GM19043 (cell line): Measurements from ENCODE around the gene DNAJC13.

Experiments
- ATAC-seq: cut with Tn5 transposase; IDR thresholded peaks from one replicate; pipeline ENCODE4 v1.9.1; 2021; ENCODE audit warnings: low read depth; ENCODE audit not compliant: unreplicated experiment

Gene DNAJC13

DNA sequence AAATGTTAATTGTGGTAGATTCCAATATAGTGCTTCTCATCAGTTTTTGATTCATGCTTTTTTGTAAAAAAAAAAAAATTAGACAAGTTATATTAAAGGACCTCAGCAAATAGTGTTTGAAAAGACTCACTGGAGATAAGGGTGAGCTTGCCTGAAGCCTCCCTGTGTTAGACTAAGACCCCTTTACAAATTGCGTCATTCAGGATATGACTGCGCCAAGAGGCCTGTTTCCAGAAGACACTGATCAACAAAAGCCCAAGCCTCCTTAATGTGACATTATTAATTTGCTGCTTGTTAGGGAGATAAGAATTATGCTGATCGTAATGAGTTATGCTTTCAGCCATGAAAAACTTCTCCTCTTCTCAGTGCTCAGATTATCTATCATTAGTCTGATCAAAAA, 13.0 kb upstream of the DNAJC13 start:
- no peak for ATAC-seq

GRCh38 chr3:132405188-132405587, 12.1 kb upstream of the DNAJC13 start:
- no peak for ATAC-seq

DNA sequence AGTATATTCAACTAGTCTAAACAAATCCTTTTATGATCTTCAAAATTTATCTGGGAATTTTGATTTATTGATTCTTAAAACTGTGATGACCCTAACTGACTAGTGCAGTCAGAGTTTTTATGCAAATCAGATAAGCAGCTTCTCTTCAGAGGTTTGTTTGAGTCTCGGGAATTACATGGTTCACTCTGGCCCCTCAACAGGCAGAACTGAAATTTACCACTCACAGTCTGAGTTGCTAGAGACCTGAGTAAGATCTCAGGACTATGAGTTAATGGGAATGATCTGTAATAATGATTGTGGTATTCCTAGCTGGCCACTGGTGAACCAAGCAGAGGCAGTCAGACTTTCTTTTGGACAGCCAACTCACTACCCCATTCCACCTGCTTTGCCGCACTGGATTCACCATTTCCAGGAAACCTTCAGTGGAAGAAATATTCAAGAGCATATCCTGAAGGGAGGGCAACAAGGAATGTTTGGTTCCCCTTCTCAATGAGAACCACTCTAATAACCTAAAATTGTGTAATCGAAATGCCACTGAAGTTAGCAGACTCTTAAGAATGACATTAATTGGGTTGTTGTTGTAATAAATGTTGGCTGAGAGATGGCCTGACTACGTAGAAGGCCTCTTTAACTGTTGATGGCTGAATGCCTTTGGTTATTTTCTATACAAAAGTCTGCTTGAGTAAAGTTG, 11.5 kb upstream of the DNAJC13 start:
- no peak for ATAC-seq

DNA sequence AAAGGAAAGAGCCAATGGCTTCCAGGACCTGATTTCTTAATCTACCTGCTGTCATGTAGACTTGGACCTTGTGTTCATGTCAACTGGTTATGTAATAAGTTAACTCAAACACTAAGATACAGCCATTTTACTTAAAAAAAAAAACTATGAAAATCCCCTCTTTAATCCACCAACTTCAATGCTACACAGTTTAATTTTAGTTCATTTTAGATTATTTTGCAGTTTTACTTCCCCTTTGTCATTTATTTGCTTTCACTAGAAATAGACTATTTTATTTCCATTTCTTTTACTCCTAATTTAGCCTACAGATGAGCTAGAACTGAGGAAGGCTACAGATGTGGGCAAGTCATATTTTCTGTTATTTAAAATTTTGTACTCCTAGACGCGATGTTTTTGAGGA, 10.7 kb upstream of the DNAJC13 start:
- ATAC-seq, result no peak

DNA sequence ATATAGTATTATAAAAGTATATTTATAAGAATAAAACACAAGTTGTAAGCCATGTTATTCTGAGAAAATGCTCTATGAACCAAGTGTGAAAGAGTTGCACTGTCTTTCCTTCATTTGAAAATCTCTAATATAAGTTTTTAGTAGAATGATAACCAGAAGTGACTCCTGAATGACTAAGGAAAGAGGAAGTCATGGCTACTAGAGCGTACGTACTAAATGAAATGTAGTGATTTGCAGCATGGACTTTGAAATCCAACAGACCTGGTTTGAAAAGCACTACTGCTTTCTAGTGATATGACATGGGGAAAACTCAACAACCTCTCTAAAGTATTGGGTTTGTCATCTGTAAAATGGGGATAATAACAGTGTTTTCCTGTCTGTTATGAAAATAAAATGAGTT, 10.3 kb upstream of the DNAJC13 start:
- no peak for ATAC-seq

- ATAC-seq, result no peak
Measured at GRCh38 chr3:132414841-132415240, 2.5 kb upstream of the DNAJC13 start.

DNA sequence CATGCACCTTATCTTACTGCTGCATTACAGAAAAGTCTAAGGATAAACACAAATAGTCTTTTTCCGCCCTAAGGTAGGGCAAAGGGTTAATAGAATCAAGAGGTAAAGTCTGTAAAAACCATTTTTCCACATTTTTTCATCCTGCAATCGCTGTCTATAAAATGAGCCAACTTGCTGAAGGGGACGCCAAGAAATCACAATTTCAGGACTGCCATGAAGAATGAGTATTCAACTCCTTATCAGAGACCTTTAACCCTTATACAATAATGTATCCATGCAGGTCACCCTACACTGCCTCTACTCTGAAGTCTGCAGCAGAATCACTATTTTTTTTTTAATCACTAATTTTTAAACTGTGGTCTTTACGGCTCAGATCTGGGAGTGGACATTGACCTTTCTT, 1.1 kb upstream of the DNAJC13 start:
- ATAC-seq, result no peak

- ATAC-seq, result peak; percentile 40
Measured at GRCh38 chr3:132417695-132418411, 551 bp downstream of the DNAJC13 start.

GRCh38 chr3:132418916-132419315, 1.6 kb downstream of the DNAJC13 start:
- ATAC-seq, result no peak

DNA sequence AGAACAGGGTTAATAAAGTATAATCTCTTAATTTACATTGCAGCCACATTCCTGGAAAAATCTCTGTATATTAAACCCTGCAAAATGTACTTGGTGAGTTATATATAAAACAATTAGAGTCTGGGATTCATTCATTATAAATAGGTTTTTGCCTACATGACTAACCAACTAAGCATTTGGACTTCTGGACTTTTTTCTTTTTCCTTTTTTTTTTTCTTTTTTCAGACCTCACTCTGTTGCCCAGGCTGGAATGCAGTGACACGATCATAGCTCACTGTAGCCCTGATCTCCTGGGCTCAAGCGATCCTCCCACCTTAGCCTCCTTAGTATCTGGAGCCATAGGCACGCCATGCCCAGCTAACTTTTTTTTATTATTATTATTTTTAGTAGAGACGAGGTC, 4.5 kb downstream of the DNAJC13 start:
- ATAC-seq, result no peak

- no peak for ATAC-seq
Measured at GRCh38 chr3:132422531-132422930, 5.2 kb downstream of the DNAJC13 start.

DNA sequence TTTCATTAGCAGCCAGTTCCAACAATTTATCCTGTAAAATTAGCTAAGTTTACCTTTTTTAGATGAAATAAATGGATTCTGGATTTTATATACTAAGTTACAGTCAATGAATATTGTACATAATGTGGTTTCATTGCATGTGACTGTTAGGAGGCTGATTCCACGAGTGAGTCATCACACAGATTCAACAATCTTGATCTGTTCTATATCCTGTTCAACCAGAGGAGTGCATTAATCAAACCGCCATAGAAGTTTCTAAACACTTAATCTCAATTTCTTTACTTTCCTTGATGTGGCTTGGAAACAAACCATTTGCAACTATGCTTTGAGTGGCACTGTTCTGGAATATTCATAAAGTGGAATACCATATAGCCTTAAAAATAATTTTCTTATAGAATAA, 15.3 kb downstream of the DNAJC13 start:
- ATAC-seq, result no peak

GRCh38 chr3:132433121-132433520, 15.8 kb downstream of the DNAJC13 start:
- ATAC-seq, result no peak

- no peak for ATAC-seq
Measured at GRCh38 chr3:132435224-132435910, 18.1 kb downstream of the DNAJC13 start.

- ATAC-seq, result no peak
Measured at GRCh38 chr3:132435911-132436425, 18.7 kb downstream of the DNAJC13 start.

- no peak for ATAC-seq
Measured at GRCh38 chr3:132443421-132443820, 26.1 kb downstream of the DNAJC13 start.

GRCh38 chr3:132444383-132444782, 27.1 kb downstream of the DNAJC13 start:
- ATAC-seq, result no peak

- ATAC-seq, result no peak
Measured at GRCh38 chr3:132445817-132446216, 28.5 kb downstream of the DNAJC13 start.

- no peak for ATAC-seq
Measured at GRCh38 chr3:132448216-132448961, 31.1 kb downstream of the DNAJC13 start.

- no peak for ATAC-seq
Measured at GRCh38 chr3:132456136-132456535, 38.8 kb downstream of the DNAJC13 start.

DNA sequence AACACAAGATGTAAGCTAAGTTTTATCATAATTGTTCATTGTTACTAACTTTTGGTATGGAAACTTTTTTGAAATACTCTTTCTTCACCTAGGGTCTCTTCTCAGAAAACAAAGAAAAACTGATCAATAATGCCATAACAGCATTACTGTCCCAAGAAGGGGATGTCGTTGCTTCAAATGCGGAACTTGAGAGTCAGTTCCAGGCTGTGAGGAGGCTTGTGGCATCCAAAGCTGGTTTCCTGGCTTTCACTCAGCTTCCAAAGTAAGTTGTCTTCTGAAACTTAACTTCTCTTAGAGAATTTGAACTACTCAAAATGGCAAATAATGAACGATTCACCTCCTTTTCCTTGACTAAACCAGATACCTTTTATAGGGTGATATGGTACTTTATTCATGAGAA, 39.3 kb downstream of the DNAJC13 start:
- no peak for ATAC-seq
